AG04450 (cell line): ENCODE measurements around the gene IFT122. TPM values are rescaled to one million over a fixed set of nuclear protein-coding genes. Genes with fewer than 3 reads are reported as not detected.

Experiments
- CTCF ChIA-PET: fragments of 300-600, 350-600 bp; formaldehyde crosslinking; extraction: SDS; loops from one replicate; lab custom pipeline; 2022; ENCODE audit warnings: antibody characterized with exemption, inconsistent platforms; lab: Charles Lee
- POLR2A ChIA-PET: fragments of 350-600 bp; formaldehyde crosslinking; extraction: SDS; loops from one replicate; lab custom pipeline; 2021; ENCODE audit warnings: antibody characterized with exemption, inconsistent platforms; lab: Yijun Ruan, JAX
- DNase-seq: peaks from one replicate; pipeline ENCODE4 v3.0.0-alpha.2; 2011; ENCODE audit warnings: low read depth, low spot score
- H3K27ac ChIP-seq: one replicate; pipeline ENCODE4 v1.5.1; 2012; ENCODE audit warnings: low read depth, low read length, control low read depth
- H3K27me3 ChIP-seq: one replicate; pipeline ENCODE4 v1.6.0; 2012; ENCODE audit warnings: low read length; ENCODE audit not compliant: control insufficient read depth, insufficient read depth
- H3K4me3 ChIP-seq: 2 replicates; pipeline ENCODE4 v1.5.1; 2011; ENCODE audit warnings: mild to moderate bottlenecking, low read depth, low read length, control low read depth
- H3K9me3 ChIP-seq: 2 replicates; pipeline ENCODE4 v1.5.1; 2012; ENCODE audit warnings: low read length; ENCODE audit not compliant: control insufficient read depth, insufficient read depth
- polyA plus RNA-seq: library from polyadenylated mRNA; depleted of rRNA; stranded (reverse); fragments of >200 nt; gene quantifications from 2 replicates; pipeline ENCODE4 v1.2.3, GENCODE V29; 2011
- TF ChIP-seq, protein P1 (sequence below): IDR thresholded peaks from 2 replicates; pipeline ENCODE4 v1.5.1; 2011; ENCODE audit warnings: low read depth, low read length, control low read depth, inconsistent platforms

The IFT122 gene
- polyA plus RNA-seq, 1 experiment = 14.3 TPM

DNA sequence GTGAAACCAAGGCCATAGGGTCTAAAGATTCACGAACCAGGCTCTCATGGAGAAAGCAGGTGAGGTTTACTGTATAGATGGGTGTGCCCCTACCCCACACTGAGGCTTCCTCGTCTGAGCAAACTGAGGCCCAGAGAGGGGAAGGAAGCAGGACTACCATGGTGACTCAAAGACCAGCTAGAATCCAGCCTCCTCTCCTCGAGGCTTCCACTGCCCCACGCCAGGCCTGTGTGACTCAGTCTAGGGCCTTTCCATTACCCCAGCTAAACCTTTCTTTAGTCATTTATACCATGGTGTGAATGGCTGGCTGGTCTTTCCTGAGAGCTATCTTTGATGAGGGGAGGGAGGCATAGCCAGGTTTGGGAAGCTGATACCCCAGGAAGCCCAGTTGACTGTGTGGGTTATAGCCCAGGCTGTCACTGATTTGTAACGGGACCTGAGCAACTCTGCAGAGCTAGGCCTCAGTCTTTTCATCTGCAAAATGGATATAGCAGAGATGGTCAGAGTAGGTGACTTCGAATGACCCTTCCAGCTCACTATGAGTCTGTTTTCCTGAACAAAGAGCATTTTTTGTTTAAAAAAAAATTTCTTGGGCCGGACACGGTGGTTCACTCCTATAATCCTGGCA is 85.4 kb downstream of the IFT122 start:
- no peaks in the 10 kb centered on the region for H3K27me3 ChIP-seq
- POLR2A ChIA-PET = no interaction called here
- H3K27ac ChIP-seq = no peak overlapping the region
- peak; percentile 10 for DNase-seq
- no peaks in the 10 kb centered on the region for H3K9me3 ChIP-seq
- CTCF ChIA-PET = no interaction called here
- TF ChIP-seq, protein P1, sequence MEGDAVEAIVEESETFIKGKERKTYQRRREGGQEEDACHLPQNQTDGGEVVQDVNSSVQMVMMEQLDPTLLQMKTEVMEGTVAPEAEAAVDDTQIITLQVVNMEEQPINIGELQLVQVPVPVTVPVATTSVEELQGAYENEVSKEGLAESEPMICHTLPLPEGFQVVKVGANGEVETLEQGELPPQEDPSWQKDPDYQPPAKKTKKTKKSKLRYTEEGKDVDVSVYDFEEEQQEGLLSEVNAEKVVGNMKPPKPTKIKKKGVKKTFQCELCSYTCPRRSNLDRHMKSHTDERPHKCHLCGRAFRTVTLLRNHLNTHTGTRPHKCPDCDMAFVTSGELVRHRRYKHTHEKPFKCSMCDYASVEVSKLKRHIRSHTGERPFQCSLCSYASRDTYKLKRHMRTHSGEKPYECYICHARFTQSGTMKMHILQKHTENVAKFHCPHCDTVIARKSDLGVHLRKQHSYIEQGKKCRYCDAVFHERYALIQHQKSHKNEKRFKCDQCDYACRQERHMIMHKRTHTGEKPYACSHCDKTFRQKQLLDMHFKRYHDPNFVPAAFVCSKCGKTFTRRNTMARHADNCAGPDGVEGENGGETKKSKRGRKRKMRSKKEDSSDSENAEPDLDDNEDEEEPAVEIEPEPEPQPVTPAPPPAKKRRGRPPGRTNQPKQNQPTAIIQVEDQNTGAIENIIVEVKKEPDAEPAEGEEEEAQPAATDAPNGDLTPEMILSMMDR = no peak
- H3K4me3 ChIP-seq = no peak overlapping the region

DNA sequence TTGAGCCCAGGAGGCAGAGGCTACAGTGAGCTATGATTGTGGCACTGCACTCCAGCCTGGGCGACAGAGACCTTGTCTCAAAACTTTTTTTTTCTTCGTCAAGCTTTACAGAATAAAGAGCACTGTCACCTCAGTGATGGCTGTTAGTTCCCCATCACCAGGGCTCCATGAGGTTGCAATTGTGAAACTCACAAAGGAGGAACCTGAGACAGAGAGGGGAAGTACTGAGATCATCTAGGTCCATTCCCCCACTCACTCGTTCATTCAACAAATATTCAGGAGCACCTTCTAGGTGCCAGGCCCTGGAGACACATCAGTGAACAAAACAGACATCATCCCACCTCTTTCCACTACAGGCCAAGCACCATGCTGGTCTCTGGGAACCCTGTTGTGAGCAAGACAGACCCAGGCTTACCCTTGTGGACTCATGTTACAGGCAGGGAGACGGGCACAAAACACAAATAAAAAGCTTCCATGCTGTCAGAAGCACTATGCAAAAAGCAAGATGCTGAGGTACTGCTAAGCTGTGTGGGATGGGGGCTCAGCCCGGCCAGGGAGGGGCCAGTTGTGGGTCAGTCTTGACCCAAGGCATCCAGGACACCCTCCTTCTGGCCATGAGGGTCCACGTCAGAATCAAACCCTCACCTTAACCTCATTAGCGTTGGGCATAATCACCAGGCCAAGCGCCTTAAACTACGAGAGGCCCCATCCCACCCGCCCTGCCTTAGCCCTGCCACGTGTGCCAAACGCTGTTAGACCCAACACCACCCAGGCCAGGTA is 86.3 kb downstream of the IFT122 start:
- no peak for DNase-seq
- H3K9me3 ChIP-seq = no peaks in the 10 kb centered on the region
- H3K27ac ChIP-seq = no peak overlapping the region
- ChIA-PET POLR2A (no interaction called here), CTCF (interaction anchor here (0.6 kb wide), 1 partner anchor 383 kb away, joined by 3 read pairs; no protein-coding TSS in a partner anchor)
- H3K27me3 ChIP-seq = no peaks in the 10 kb centered on the region
- TF ChIP-seq, protein P1 = no peak
- H3K4me3 ChIP-seq = no peak overlapping the region

DNA sequence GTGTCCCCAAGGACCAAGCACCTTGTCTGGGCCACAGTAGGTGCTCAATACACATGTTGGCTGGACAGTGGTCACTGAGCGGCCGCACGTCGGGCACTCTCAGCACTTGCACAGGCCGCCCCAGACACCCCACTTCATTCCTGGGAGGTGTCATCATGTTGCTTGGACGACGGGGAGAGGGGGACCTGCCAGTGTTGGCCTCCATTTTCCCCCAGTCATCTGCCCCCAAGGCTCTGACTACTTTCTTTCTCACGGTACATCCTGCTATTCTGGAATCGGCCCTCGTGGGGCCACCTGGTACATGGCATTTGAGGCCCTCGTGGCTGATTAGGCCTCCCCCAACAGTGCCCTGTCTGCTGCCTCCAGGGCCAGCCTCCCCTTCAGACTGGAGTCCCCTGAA is 87.2 kb downstream of the IFT122 start:
- Histone ChIP-seq H3K9me3 (no peaks in the 10 kb centered on the region; the same call in 1 of the 2 replicates), H3K27ac (no peak overlapping the region), H3K4me3 (no peak overlapping the region), H3K27me3 (no peaks in the 10 kb centered on the region)
- DNase-seq = no peak
- POLR2A ChIA-PET = no interaction called here
- TF ChIP-seq, protein P1 = no peak
- CTCF ChIA-PET = no interaction called here

DNA sequence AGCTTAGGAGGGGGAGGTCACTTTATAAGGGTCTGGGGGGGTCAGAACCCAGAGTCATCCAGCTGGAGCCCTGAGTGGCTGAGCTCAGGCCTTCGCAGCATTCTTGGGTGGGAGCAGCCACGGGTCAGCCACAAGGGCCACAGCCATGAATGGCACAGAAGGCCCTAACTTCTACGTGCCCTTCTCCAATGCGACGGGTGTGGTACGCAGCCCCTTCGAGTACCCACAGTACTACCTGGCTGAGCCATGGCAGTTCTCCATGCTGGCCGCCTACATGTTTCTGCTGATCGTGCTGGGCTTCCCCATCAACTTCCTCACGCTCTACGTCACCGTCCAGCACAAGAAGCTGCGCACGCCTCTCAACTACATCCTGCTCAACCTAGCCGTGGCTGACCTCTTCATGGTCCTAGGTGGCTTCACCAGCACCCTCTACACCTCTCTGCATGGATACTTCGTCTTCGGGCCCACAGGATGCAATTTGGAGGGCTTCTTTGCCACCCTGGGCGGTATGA is 88.6 kb downstream of the IFT122 start, which contains the start of gene RHO:
Gene RHO, plus strand, starts transcription at position 51 of the 512 bp plus-strand sequence. Its CDS starts 95 bp downstream, at position 146.
- ChIA-PET POLR2A (no interaction called here), CTCF (no interaction called here)
- no peaks in the 10 kb centered on the region for H3K27me3 ChIP-seq
- TF ChIP-seq, protein P1 = no peak
- H3K27ac ChIP-seq = no peak within 1 kb of the TSS
- no peaks in the 10 kb centered on the region; the same call in 1 of the 2 replicates for H3K9me3 ChIP-seq
- no peak within 1 kb of the TSS for H3K4me3 ChIP-seq
- DNase-seq = no peak
